HG03066 (cell line): ENCODE results near the gene CTXND1.

Source experiments
- ATAC-seq: cut with Tn5 transposase; IDR thresholded peaks from one replicate; pipeline ENCODE4 v1.9.1; 2021; ENCODE audit warnings: low read depth; ENCODE audit not compliant: unreplicated experiment

Gene CTXND1

DNA sequence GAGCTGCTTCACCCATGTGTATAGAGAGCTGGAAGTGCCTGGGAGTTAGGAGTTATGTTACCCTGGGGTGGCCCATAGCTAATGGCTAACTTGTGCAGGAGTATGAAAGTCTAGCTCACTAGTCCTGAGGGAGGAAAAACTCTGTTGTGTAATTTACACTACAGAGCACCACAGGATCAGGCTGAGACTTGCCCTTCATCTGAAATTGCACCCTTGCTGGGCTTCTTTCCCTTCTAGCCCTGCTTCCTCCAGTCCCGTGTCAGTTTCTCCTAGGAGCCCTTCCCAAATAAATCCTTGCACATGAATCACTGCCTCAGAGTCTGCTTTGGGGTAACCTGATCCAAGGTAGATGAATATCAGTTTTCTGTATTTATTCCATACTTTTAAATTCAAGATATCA is 40.0 kb downstream of the CTXND1 start:
- no peak for ATAC-seq

DNA sequence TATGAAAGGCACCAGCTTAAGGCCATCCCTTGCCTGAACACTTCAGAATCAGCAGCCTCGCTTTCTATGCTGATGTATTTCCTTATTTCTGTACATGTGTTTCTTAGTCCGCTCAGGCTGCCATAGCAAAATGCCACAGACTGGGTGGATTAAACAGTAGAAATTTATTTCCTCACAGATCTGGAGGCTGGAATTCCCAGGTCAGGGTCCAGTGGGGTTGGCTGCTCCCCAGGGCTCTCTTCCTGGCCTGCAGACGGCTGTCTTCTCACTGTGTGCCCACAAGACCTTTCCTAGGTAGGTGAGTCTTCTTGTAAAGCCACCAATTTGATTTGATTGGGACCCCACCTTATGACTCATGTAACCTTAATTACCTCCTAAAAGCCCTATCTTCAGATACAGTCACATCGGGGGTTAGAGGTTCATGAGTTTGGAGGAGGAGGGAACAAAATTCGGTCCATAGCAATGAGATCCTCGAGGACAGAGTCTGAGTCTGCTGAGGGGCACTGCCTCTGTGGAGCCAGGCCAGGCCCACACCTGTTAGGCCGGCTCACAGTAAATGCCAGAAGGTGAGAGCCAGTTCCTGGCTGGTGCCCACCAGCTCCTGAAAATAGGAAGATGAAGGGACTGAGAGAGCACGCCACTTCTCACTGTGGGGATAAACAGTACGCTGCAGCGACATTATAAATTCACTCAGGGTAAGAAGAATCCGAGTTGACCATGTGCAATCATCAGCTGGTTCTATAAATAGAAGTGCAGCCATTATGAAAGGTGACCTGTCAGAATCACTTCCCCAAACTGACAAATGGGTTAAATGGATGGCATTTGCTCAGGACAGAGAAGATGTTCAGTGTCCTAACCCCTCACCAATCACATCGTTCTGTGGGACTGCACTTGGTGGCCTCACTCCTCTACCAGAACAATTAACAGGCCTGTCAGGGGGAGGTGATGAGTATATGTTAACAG is 41.1 kb downstream of the CTXND1 start:
- ATAC-seq: no peak

DNA sequence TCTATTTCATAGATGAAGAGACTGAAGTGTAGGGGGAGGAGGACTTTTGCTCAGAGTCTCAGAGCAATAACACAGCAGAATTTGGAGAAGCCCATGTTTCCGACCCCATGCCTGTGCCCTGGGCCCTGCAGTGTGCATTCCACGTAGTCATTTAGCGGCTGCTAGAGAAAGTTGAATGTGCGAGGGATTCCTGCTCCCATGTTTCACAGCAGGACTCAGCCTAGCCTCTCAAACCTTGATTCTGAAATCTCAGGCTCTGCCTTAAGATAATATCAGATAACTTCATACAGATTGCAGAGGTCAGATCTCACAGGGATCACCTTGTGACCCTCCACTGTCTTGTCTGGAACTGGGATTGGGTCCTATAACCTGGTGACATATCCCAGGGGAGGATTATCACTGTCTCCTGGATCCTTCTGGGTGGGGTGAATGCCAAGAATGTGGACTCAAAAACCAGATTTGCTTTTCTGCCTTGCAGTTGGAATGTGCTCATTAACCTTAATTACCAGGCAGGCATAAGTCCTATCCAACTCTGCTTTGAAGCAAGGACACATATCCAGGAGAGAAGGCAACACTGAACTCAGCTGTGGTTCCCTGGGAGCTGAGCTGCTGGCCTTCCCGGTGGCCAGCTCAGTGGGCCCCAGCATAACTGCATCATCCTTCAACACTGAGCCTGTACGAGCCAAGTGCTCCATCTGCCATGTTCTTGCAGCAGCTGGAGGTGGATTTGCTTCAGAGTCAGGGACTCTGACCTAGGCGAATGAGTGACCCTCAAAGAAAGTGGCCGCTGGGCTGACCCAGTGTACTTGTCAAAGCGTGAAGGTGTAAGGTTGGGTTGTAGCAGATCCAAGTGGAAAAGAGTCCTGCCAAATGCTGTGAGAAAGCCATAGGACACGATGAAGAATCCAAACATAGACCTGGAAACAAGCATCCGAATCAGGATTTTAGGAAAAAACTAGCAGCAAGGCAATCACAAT is 43.0 kb downstream of the CTXND1 start:
- ATAC-seq: no peak

DNA sequence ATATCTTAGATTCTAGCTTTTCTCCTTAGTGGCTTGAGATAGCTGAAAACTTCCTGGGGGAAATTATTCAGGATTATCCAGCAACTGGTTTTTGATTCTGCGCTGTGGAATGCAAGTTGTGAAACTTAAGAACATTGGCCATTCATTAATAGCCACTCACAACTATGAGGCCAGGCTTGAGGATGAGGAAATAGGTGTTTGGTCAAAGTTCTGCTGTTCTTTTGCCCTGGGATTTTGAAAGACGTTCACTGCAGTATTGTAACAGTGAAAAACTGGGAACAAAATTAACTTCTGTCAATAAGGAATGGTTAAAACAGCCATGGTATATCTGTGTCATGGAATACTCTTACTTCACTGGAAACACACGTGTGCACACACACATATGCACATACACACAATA is 44.1 kb downstream of the CTXND1 start:
- ATAC-seq: no peak

DNA sequence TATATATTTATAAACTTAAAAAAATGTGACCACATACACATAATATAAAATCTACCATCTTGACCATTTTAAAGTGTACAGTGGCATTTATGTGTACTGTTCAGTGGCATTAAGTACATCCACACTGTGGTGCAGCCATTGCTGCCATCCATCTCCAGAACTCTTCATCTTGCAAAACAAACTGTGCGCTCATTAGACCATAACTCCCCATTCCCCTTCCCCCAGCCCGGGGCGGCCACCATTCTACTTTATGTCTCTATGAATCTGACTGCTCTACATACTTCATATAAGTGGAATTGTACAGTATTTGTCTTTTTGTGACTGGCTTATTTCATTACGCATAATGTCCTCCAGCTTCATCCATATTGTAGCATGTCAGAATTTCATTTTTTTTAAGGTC is 47.8 kb downstream of the CTXND1 start:
- ATAC-seq: no peak

DNA sequence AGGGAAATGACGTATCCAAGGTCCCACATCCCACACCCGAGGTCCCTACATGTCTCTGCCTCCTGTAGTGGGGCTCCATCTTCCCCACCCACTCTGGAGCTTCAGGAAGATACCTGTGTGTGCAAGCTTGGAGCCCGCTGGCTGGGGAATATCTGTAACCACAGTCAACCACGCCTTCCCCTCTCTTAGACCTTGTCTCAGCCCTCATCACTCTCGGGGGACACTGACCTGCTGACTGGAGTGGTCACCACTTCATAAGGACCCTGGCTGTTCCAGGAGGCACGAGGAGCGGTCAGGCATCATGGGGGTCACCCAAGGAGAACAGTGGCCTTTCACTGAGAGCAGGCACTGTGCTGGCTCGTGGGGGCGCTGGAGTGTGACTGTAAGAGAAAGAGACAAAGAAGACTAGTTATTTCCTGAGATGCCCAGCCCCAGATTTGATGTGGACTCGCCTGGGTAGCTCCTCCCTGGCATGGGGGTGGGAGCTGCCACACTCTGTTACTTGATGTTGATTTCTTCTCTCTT is 48.6 kb downstream of the CTXND1 start:
- no peak for ATAC-seq

DNA sequence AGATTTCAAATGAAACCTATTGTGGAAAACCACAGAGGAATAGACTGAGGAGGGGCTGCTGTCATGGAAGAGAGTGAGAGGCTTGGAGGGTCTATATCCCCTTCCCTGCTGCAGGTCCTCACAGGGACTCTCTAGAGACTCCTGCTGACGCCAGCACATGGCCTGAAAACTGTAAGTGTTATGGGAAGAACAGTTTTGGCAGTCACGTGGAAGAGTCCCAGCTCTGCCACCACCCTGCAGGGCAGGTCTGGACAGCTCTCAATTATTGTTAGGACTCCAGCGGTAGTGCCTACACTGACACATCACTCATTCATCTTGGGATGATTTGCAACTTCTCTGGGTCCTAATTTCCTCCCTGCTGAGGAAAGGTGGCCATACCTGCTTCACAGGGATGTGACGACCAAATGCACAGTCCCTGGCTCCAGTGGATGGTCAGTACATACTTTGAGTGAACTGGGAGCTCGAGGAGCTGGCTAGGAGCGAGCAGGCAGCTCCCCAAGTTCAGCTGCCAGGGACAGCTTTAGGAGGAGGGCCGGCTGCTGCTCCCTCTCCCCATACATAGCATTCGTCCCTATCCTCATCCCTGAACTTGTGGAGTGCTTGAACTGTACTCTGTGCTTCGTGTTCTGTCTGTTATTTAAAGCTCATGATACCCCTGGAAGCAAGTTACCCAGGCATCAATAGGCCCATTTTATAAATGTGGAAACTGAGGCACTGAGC is 49.2 kb downstream of the CTXND1 start:
- no peak for ATAC-seq

DNA sequence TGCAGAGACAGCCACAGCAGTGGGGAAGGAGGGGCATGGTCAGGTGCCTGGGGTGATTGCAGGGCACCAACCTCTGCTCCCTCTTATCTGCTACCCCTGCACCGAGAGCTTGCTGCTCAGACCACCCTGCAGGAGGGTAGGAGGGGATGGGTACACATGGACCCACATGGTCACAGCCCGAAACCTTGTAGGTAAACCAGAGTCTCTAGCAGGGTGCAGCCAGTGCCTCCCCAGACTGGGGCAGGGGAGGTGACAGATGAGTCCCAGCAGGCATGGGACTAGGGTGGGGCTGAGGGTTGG is 50.0 kb downstream of the CTXND1 start:
- no peak for ATAC-seq

DNA sequence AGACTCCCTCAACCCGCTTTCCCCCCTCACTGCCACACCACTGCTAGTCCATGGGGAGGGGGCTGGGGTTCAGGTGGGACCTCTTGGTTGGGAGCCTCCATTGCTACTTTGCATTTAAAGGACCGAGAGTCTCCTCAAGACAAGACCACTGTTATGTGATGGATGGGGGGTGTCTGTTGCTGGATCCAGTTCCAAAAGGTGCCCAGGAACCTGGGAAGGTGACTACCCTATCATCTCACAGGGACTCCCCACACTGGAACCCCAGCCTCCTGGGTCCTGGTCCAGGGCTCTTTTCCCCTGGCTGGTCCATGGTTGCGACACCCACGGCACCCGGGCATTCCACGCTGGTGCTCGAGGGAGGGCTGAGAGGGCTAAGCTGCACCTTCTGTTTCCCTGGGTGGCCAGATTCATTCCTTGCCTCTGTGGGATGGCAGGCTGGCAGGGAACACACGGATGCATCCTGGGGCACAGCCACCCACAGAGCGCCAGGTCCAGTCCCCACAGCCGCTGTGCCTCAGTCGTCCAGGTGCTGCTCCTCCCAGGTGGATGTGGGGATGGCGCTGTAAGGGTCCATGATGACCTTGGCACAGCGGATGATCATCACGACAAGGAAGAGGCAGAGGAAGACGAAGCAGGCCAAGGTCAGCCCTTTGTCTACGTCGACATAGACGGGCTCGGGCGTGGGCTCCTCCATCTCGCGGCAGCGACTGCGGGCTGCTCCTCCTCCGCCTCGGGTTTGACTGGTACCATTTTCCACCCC is 50.6 kb downstream of the CTXND1 start:
- ATAC-seq: no peak

DNA sequence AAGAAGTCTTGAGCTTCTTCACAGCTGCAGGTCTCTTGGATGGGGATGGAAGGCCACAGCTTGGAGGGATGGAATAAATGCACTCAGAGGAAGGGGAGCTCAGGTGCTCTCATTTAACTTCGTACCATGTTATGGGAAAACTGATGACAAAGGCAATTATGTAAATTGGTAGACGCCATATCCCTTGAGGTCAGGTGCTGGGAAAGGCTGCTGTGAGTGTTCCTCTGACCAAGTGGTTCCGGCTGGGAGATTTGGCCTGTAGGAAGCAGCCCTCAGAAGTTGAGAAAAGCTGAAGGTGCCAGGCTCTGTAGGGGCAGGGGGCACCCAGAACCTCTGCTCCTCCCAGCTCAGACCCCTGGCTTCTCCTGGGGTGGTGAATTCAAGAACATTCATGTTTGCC is 52.1 kb downstream of the CTXND1 start:
- no peak for ATAC-seq

DNA sequence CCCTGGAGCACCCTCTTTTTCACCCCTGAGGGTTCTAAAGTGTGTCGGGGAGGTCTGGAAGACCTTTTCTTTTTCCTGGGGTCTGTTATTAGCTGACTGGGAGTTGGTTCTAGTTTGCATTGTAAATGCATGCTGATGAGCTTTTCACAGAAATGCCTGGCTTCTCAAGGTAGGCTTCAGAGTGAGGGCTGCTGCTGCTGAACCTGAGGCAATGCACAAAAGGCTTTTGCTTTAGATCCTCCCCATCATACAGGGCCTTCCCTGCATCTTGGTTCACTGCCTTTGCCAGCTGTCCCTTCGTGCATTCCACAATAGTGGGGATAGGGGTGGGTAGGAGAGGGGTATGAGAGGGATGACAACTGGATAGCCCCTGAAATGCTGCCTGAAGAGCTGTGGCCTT is 52.6 kb downstream of the CTXND1 start:
- ATAC-seq: no peak

DNA sequence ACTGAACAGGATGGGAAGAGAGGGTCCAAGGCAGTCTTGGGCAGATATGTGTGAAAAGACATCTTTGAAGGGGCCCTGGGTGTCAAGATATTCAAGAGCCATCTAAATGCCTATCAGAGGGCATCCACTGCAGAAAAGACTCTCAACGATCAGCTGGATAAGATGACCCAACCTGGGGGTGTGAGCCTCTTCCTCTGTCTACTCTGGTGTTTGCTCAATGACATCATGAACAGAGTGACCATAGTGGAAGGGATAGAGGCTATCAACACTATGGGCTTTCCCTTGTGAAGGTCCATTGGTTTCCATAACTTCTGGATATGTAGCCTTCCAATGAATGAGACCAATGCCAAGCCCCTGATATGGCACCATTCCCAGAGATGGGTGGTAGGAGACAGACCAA is 57.1 kb downstream of the CTXND1 start:
- no peak for ATAC-seq

DNA sequence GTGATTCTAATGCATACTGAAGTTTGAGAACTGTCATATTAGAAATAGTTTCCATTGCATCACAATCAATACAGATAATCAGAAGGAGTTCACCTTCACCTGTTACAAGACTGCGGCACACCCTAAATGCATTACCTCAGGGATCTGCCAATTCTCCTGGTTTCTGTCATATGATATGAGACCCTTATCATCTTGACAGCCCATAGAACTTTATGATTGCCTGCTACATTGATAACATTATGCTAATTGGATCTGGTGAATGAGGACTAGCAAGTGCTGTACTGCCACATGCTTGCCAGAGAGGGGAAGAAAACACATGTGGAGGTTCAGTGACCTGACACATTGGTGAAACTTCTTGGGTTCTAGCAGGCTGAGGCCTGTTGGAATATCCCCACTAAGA is 57.8 kb downstream of the CTXND1 start:
- no peak for ATAC-seq

DNA sequence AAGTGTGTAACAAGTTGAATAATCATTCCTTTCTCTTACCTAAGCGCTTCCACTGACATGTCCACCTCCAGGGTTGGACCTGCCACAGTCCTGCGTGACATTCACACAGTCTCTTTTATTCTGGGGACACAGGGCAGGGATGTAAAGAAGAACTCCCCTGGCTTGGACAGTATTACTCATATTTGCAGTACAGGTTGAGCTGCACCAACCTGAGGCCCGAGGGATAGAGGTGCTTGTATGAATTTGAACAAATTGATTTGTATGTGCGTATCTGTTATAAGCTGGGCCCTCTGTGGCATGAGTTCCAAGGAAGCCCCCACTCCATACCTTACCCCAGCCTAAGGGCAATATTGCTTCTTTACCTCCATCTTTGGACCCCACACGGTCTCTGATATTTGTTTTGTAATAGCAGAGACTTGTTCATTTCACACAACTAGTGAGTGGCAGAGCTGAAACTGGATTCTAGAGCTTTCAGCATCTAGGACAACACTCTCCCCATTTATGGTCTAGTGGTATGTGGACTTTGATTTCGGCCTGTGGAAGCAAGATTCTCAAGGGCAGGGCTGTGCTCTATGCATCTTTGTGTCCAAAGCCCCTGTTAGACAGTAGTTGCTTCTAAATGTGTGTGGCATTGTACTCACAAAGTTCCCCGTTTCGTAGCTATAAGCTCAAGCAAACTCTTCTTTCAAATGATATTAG is 60.0 kb downstream of the CTXND1 start:
- ATAC-seq: no peak

DNA sequence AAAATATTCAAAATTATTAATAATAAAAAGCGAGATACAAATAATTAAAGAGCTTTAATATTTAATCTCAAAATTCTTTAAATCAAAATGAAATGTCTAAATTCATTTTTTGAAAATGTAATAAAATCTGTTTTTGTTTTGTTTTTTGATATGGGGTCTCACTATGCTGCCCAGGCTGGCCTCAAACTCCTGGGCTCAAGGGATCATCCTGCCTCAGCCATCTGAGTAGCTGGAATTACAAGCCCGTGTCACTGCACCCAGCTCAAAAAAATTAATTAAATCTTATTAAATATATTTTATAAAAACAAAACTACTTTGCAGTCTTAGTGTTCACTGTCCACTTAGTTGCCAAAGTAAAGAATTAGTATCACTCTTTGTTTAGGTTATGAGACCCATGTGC is 60.8 kb downstream of the CTXND1 start:
- no peak for ATAC-seq

DNA sequence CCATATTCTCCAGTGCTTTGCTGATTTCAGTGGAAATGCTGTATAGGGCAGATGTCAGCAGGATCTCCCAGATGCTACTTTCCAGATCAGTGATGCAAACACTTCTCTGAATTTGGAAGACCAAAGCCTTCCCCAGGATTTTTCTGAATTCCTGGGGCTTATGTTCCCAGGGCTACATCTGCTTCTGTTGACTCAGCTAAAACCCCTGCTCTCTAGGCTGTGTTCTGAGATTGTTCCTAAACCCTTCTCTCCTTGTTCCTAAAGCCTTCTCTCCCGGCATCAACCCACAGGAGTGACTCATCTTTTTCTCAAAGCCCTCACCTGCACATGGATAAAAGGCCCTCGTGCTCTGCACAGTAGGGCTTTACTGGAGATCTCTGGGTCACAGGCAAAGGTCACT is 63.8 kb downstream of the CTXND1 start:
- no peak for ATAC-seq

DNA sequence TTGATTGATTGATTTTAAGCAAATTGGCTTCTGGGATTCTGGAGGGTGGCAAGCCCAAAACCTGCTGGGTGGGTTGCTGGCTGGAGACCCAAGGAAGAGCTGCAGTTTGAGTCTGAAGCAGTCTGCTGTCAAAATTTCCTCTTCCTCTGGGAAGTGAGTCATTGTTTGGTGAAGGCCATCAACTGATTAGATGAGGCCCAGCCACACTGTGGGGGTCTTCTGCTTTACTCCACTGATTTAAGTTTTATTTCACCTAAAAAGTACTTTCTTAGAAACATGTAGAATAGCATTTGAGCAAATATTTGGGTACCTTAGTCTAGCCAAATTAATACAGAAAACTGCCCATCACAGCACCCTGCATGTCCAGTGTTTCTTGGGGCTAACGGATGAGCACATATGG is 65.4 kb downstream of the CTXND1 start:
- no peak for ATAC-seq

DNA sequence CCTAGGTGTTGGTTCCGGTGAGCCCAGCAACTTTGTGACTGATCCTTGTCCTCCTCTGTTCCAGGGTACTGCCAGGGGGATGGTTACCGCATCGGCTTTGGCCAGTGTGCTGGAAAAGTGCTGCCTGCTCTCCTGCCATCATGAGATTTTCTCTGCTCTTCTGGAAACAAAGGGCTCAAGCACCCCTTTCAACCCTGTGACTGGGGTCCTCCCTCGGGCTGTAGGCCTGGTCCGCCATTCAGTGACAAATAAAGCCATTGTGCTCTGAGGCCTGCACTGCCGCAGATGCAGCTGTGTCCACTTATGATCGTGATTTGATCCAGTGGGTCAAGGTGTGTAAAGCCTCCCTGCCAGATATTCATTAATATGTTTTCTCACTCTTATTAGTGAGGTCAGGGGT is 65.9 kb downstream of the CTXND1 start:
- no peak for ATAC-seq

DNA sequence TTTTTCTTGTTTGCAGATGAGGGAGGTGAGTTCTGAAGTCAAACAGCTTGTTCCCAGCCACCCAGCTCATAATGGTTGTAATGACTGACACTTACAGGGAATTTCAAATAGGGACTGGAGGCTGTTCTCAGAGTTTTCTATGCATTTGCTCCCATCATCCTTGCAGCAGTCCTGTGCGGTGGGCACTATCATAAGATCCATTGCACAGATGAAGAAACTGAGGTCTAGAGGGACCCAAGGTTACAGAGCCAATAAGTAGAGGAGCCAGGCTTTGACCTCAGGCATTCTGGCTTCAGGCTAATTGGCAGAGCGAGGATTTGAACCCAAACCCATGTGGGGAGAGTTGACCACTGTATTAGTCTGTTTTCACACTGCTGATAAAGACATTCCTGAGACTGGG is 66.9 kb downstream of the CTXND1 start:
- ATAC-seq: no peak
